Measurements from ENCODE around the gene CHST4.
"Not testable (repeated sequence)": the region's sequence is repeated elsewhere in the genome, so short reads cannot be mapped to it uniquely, and the experiment has no call there.

Gene CHST4

GRCh38 chr16:71526111-71526631 lies at the start of gene CHST4:
TSS of gene CHST4 (plus strand) at chr16:71526426. CDS start at chr16:71536678, 10,252 bp downstream.
- no peak for DNase-seq

GRCh38 chr16:71476457-71477124 lies 49.6 kb upstream of the CHST4 start:
- DNase-seq = no peak

- no peak for DNase-seq
Observed at GRCh38 chr16:71479420-71479819, 46.8 kb upstream of the CHST4 start.

- no peak for DNase-seq
Observed at GRCh38 chr16:71480956-71481355, 45.3 kb upstream of the CHST4 start.

- no peak for DNase-seq
Observed at GRCh38 chr16:71482569-71482968, 43.7 kb upstream of the CHST4 start.

- peak; percentile 66 for DNase-seq
Observed at GRCh38 chr16:71484006-71484893, 42.0 kb upstream of the CHST4 start.

GRCh38 chr16:71489122-71489521 lies 37.1 kb upstream of the CHST4 start, which contains the start of gene ZNF19:
TSS of gene ZNF19 (minus strand) at chr16:71489324. CDS start at chr16:71482114, 7,210 bp downstream.
- DNase-seq = no peak

GRCh38 chr16:71490361-71490760 lies 35.9 kb upstream of the CHST4 start:
- DNase-seq = no peak

- no peak for DNase-seq
Observed at GRCh38 chr16:71491054-71491453, 35.2 kb upstream of the CHST4 start.

- DNase-seq = no peak
Observed at GRCh38 chr16:71492786-71493185, 33.4 kb upstream of the CHST4 start.

GRCh38 chr16:71493213-71493612 lies 33.0 kb upstream of the CHST4 start:
- no peak for DNase-seq

- DNase-seq = no peak
Observed at GRCh38 chr16:71498031-71498430, 28.2 kb upstream of the CHST4 start.

- DNase-seq = no peak
Observed at GRCh38 chr16:71499775-71500364, 26.4 kb upstream of the CHST4 start.

GRCh38 chr16:71500964-71501363 lies 25.3 kb upstream of the CHST4 start:
- no peak for DNase-seq

- DNase-seq = no peak
Observed at GRCh38 chr16:71501547-71501946, 24.7 kb upstream of the CHST4 start.

- DNase-seq = not testable (repeated sequence)
Observed at GRCh38 chr16:71504051-71504450, 22.2 kb upstream of the CHST4 start.

GRCh38 chr16:71504901-71505300 lies 21.3 kb upstream of the CHST4 start:
- DNase-seq = no peak

GRCh38 chr16:71507061-71507460 lies 19.2 kb upstream of the CHST4 start:
- DNase-seq = no peak

- DNase-seq = no peak
Observed at GRCh38 chr16:71513302-71513701, 12.9 kb upstream of the CHST4 start.

GRCh38 chr16:71514476-71514875 lies 11.8 kb upstream of the CHST4 start:
- DNase-seq = no peak

GRCh38 chr16:71515026-71515425 lies 11.2 kb upstream of the CHST4 start:
- DNase-seq = no peak

- no peak for DNase-seq
Observed at GRCh38 chr16:71520550-71520949, 5.7 kb upstream of the CHST4 start.
